ENCODE data around the gene INVS. TPM values are rescaled to one million over a fixed set of nuclear protein-coding genes. Genes with fewer than 3 reads are reported as not detected.

Gene INVS
- total and polyA plus RNA-seq, 2 of the 13 experiments (the other 11 are each of a cell fraction or from before 2014, with no cell fraction given): 11.3 to 16.3 TPM

DNA sequence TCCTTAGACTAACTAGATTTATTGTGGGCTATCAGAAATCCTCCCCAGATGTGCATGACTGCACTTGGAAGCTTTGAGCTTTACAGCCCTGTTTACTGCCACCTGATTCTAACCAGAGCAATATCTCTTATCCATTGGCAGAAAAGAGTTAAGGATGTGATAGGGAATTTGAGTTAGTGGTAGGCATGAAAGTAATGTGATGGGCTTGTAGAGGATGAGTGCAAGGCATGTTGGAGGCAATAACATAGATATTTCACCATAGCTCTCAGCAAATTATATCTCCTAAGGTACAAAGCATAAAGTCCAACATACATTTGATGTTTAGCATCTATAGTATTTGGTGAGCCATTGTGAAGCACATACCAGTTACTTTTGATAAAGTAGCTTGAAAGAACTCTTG is 103.8 kb downstream of the INVS start (continued):
- TF ChIP-seq E2F2 (CRISPR knock-in tag; IDR thresholded peaks at IDR 0.05; ENCODE audit: borderline replicate concordance): no peak
- no peak for TF ChIP-seq ARID4A (CRISPR knock-in tag; IDR thresholded peaks at IDR 0.05; ENCODE audit: borderline replicate concordance)
- TF ChIP-seq ZFAT (CRISPR knock-in tag; conservative IDR thresholded peaks at IDR 0.05): no peak
- no peak for TF ChIP-seq ZNF33B (CRISPR knock-in tag; IDR thresholded peaks at IDR 0.05)
- no peak for TF ChIP-seq ZFX (CRISPR knock-in tag; IDR thresholded peaks at IDR 0.05; ENCODE audit: low read depth)
- TF ChIP-seq SP5 (CRISPR knock-in tag; IDR thresholded peaks at IDR 0.05; ENCODE audit: borderline replicate concordance, low read depth): no peak

DNA sequence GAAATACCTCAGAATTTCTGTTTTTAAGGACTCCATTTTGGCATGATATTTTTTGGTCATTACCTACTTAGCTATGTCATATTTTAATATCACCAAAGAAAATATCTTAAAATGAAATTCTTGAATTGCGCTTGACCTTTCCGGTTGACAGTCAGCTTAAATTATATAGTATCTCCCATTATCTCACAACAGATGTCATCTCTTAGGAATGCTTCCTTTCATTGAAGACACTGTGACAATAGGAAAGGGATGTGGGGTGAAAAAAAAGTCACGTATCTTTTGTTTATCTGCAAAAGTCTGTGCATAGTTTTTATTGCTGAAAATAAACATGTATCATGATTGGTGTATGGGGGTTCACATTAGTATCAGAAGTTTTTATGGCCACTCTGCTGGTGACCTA is 105.8 kb downstream of the INVS start:
- intact Hi-C loops (cut with micrococcal nuclease; ENCODE audit: unreplicated experiment): no loop called here
- Histone ChIP-seq H3K9ac (ENCODE audit: insufficient read depth, low read depth, low read length) (no peak overlapping the region), H3K4me3 (replicated peaks in 1 of 3; ENCODE audit: insufficient read depth in 1 of 3, low read depth in 2 of 3, low read length in 3 of 3) (no peak overlapping the region), H3K79me2 (ENCODE audit: insufficient read depth, low read length) (no peaks in the 10 kb centered on the region), H2AFZ (ENCODE audit: low read length) (no peak overlapping the region), H3K27ac (ENCODE audit: extremely low read length, insufficient read depth, low read length) (no peak overlapping the region), H3K27me3 (ENCODE audit: control insufficient read depth in 1 of 2, insufficient read depth in 2 of 2, low read length in 2 of 2) (no peaks in the 10 kb centered on the region), H3K4me1 (ENCODE audit: insufficient read depth, low read length) (no peaks in the 10 kb centered on the region), H3K4me2 (ENCODE audit: low read depth, low read length) (no peak overlapping the region), H4K20me1 (ENCODE audit: insufficient read depth, low read length) (no peaks in the 10 kb centered on the region), H3K9me3 (ENCODE audit: low read length) (no peaks in the 10 kb centered on the region), H3K36me3 (replicated peaks in 1 of 2; ENCODE audit: control insufficient read depth in 1 of 2, insufficient read depth in 2 of 2, low read length in 2 of 2) (no peaks in the 10 kb centered on the region)
- BruUV-seq (replicated peaks): no TSS peak
- ATAC-seq (no peak), DNase-seq (ENCODE audit: low spot score) (no peak), FAIRE-seq (no peak)
- CTCF ChIA-PET (ENCODE audit: low intra/inter-chr PET ratio, low total read pairs): no interaction called here
- TF ChIP-seq, protein P1, sequence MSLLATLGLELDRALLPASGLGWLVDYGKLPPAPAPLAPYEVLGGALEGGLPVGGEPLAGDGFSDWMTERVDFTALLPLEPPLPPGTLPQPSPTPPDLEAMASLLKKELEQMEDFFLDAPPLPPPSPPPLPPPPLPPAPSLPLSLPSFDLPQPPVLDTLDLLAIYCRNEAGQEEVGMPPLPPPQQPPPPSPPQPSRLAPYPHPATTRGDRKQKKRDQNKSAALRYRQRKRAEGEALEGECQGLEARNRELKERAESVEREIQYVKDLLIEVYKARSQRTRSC (CRISPR knock-in tag; IDR thresholded peaks at IDR 0.05; ENCODE audit: low read depth): no peak
- TF ChIP-seq E2F2 (CRISPR knock-in tag; IDR thresholded peaks at IDR 0.05; ENCODE audit: borderline replicate concordance) (no peak), ZC3H13 (CRISPR knock-in tag; IDR thresholded peaks at IDR 0.05) (no peak), ZNF496 (CRISPR knock-in tag; IDR thresholded peaks at IDR 0.05; ENCODE audit: insufficient replicate concordance) (no peak), TSC22D2 (CRISPR knock-in tag; IDR thresholded peaks at IDR 0.05; ENCODE audit: borderline replicate concordance) (no peak)
- 98% methylated on average over 3 of the region's 3 CpGs for WGBS (ENCODE audit: low lambda C conversion rate)
- in situ Hi-C loops (cut with HindIII; ENCODE audit: extremely low pct_ligation_motif_present, low pct_unique_long_range_greater_than_20kb): no loop called here
- POLR2A ChIA-PET: no interaction called here

Measured in HepG2 (cell line).